Superior temporal gyrus (tissue), 1 donor: Measurements from ENCODE around the gene TMTC3.

ENCODE experiments used
- DNase-seq: peaks from one replicate; pipeline ENCODE4 v3.0.0-alpha.2; 2016; ENCODE audit errors: extremely low spot score

Gene TMTC3

DNA sequence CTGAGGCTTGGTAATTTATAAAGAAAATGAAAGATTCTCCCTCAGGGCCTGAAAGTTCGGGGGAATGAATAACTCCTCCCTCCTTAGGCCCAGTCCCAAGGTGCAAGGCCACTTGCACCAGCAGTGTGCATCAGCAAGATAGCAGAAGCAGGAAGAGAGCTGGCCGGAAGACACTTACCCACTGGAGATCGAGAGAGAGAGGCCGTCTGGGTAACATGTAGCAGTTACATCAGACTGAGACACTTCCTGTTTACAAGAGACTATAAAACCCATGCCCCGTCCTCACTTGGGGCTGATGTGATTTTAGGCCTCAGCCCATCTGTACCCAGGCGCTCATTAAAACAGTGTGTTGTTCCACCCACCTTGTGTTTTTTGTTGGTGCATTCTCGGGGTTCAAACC, 85.2 kb downstream of the TMTC3 start:
- DNase-seq: no peak

DNA sequence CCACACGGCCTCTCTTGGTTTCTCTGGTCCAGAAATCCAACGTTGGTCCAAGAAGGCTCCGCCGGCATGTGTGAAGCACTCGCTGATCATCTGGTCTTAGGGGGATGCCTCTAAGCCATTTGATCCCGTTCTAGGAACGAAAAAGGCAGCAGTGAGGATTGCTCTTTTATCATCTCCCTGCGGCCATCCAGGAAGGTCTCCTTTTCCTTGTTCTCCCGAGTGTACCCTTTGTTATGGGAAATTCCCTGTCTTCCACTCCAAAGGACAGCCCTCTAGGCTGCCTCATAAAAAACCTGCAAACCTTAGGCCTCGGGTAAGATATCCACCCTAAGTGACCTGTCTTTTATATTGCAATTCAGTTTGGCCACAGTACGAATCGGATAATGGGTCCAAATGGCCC, 85.8 kb downstream of the TMTC3 start:
- DNase-seq: no peak

DNA sequence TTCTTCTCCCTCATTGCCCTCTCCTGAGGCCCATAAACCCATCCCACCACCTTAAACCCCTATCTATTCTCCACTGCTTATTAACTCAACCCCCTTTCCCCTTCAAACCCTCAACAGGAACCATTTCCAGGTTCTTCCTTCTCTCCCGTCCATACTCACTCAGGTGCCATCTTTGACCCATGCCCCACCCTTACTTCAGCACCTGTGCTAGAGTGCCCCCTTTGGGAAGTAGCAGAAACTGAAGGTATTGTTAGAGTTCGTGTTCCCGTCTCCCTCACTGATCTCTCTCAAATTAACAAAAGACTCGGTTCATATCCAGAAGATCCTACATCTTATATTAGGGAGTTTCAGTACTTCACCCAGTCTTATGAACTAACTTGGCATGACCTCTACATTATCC, 86.6 kb downstream of the TMTC3 start:
- DNase-seq: no peak

DNA sequence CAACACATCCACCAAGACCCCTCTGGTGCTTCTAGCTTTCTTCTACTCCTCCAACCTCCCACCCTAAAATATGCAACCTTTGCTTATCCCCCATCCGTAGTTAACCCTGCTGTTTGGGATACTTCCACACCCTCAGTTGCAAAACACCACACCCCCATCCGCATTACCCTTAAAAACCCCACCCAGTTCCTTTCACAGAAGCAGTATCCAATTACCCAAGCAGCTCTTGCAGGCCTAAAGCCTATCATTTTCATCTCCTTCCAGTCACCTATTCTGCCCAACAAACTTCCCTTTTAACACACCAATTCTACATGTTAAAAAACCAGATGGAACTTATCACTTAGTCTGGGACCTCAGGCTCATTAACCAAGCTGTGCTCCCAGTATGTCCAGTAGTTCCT, 88.2 kb downstream of the TMTC3 start:
- DNase-seq: no peak

DNA sequence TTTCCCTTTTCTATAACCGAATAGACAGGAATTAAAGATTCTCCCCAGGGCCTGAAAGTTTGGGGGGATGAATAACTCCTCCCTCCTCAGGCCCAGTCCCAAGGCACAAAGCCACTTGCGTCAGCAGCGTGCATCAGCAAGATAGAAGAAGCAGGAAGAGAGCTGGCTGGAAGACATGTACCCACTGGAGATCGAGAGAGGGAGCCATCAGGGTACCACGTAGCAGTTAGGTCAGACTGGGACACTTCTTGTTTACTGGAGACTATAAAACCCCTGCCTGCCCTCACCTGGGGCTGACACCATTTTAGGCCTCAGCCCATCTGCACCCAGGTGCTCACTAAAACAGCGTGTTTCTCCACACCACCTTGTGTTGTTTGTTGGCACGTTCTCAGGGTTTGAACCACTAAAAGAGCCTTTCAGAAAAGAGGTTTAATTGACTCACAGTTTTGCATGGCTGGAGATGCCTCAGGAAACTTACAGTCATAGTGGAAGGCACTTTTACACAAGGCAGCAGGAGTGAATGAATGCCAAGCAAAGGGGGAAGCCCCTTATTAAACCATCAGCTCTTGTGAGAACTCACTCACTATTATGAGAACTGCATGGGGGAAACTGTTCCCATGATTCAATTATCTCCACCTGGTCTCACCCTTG, 93.2 kb downstream of the TMTC3 start:
- no peak for DNase-seq

DNA sequence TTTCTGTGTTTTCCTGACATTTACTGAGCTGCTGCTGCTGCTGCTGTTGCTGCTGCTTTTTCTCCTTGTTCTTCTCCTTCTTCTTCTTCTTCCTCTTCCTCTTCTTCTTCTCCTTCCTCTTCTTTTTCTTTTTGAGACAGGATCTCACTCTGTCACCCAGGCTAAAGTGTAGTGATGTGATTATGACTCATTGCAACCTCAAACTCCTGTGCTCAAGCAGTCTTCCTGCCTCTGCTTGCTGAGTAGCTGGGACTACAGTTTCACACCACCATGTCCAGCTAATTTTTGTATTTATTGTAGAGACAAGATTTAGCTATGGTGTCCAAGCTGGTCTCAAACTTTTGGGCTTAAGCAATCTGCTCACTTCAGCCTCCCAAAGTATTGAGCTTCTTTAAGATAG, 95.8 kb downstream of the TMTC3 start:
- no peak for DNase-seq

- no peak for DNase-seq
Observed at GRCh38 chr12:88238406-88238805, 96.3 kb downstream of the TMTC3 start.

DNA sequence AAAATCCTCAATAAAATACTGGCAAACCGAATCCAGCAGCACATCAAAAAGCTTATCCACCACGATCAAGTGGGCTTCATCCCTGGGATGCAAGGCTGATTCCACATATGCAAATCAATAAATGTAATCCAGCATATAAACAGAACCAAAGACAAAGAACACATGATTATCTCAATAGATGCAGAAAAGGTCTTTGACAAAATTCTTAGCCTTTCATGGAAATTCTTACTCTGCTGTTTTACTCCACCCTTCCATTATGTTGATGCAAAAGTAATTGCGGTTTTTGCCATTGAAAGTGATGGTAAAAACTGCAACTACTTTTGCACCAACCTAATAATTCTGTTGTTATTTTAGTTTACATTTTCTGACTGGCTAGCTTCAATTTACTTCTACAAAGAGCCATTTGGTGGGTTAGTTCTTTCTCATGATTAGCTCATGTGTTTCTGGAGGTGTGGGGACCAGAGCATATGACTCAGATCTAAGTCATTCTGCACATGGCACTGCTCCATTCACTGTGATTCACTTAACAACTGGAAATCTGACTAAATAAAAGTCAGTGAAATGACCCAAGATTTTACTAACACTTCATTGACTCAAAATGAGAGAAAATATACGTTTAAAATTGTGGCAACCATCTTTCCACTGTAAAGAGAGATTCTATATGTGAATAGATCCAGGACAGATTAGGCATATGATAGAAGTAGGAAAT, 99.9 kb downstream of the TMTC3 start:
- peak; percentile 19 for DNase-seq

GRCh38 chr12:88242571-88242925, 100.4 kb downstream of the TMTC3 start:
- DNase-seq: no peak

DNA sequence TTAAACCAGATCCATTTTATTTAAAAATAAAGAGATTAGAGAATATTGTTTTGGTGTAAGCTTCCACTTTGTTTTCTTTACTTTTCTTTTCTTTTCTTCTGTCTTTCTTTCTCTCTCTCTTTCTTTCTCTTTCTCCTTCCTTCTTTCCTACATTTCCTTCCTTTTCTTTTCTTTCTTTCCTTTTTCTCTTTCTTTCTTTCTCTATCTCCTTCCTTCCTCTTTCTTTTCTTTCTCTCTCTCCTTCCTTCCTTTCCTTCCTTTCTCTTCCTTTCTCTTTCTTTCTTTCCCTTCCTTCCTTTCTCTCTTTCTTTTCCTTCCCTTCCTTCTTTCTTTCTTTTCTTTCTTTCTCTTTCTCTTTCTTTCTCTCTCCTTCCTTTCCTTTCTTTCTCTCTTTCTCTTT, 100.8 kb downstream of the TMTC3 start:
- no peak for DNase-seq

DNA sequence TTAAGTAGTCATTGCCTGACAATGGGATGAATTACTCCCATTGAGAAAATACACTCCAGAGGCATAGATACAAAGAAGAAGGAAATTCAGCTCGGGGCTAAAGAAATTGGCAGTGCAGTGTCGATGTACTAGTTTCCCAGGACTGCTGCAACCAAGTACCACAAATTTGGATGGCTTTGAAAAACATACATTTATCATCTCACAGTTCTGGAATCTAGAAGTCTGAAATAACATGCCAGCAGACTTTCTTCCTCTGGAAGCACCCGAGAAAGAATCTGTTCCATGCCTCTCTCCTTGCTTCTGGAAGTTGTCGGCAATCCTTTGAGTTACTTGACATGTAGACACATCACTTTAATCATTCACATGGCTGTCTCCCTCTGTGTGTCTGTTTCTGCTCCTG, 101.9 kb downstream of the TMTC3 start:
- no peak for DNase-seq

DNA sequence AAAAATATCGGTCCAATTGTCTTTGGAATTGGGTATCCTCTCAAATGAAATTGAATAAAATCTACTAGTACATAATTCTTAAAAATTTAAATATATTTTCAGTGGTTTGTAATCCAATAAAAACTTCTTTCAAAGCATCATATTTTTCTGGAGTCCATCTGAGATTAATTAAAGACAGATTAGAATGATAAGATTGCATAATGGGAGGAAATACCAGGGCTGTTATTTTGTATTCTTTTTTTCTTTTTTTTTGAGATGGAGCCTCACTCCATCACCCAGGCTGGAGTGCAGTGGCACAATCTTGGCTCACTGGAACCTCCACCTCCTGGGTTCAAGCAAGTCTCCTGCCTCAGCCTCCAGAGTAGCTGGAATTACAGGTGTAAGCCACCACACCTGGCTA, 103.8 kb downstream of the TMTC3 start:
- DNase-seq: no peak

DNA sequence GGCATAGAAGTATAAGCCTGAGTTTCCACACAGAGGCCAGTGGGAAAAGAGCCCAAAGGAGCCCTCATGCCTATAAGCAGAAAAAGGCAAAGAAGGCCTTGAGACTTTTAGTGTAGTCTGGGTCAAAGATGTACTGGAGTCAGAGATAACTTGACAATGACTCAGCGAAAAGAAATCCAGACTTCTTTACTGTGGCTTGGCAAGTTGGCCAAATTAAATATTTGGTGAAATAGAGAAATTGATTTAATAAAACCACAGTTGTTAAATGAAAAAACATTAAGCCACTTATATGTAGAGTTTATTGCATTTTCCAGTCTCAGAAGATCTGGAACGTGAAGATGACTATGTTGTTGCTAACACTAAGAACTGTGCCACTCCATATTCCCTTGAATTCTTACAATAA, 105.1 kb downstream of the TMTC3 start:
- no peak for DNase-seq

DNA sequence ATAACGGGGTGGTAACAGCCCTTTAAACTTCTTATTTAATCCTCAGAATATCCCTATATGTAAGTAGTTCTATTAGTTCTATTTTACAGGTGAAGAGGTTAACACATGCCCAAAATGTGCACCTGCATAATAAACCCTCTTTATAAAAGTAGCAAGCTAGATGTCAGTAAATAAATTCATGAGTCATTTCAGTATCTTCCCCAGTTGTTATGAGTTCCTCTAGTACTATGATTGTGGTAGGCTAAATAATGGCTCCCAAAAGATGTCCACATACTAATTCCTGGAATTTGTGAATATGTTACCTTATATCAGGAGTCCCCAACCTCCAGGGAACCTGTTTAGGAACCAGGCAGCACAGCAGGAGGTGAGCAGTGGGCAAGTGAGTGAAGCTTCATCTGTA, 106.5 kb downstream of the TMTC3 start:
- DNase-seq: no peak
